GM12801 (cell line): ENCODE results near the gene SPRTN.

ENCODE experiments used
- CTCF ChIP-seq: IDR thresholded peaks from one replicate; pipeline ENCODE4 v1.5.1; 2011; ENCODE audit warnings: control low read depth; ENCODE audit not compliant: insufficient read length; ENCODE audit errors: extremely low read depth

The SPRTN gene

GRCh38 chr1:231313661-231314060, 24.4 kb upstream of the SPRTN start:
- TF ChIP-seq CTCF, result no peak

DNA sequence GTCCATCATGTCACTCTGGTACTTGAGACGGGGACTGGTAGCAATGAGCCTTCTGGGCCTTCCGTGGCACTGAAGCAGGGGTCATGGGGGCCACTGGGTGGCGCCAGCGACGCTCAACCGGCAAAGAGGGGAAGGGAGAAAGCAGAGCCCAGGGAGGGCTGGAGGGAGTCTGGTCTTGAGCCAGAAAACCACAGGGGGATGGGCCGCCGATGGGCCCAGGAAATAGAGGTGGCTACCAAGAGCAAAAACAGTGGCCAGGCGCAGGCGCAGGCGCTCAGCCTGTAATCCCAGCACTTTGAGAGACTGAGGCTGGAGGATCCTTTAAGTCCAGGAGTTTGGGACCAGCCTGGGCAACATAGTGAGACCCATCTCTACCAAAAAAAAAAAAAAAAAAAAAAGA, 22.2 kb upstream of the SPRTN start:
- no peak for TF ChIP-seq CTCF

DNA sequence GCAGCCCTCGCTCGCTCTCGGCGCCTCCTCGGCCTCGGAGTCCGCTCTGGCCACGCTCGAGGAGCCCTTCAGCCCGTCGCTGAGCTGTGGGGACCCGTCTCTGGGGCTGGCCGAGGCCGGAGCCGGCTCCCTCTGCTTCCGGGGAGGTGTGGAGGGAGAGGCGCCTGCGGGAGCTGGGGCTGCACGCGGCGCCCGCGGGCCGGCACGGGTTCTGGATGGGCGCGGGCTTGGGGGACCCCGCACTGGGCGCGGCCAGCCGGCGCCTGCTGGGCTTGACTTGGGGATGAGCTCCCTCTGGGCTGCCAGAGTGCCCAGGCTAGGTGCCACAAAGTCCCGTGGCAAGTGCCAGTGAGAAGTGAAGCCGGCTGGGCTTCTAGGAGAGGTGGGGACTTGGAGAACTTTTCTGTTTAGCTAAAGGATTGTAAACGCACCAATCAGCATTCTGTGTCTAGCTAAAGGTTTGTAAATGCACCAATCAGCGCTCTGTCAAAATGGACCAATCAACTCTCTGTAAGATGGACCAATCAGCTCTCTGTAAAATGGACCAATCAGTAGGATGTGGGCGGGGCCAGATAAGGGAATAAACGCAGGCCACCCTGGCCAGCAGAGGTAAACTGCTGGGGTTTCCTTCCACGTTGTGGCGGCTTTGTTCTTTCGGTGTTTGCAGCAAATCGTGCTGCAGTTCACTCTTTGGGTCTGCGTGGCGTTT, 20.6 kb upstream of the SPRTN start:
- TF ChIP-seq CTCF, result no peak

- TF ChIP-seq CTCF, result no peak
Measured at GRCh38 chr1:231318015-231318355, 20.1 kb upstream of the SPRTN start.

DNA sequence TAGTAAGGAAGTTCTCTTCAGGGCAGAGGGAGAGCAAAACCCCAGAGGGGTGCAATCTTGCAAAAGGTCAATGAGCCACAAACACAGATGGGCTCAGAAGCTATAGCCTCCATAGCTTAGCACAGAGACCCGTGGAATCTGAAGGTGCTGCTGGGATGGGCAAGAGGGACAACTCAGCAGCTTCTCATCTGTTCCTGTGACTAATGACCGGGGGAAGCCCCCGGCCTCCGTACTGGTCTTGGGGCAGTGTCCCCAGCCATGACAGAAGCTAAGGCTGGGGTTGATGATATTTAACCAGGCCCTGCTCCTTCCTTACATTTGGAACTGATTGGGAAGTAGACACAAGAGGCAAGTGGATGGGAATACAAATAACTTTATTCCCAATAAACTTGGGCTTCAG, 19.5 kb upstream of the SPRTN start:
- TF ChIP-seq CTCF, result no peak

DNA sequence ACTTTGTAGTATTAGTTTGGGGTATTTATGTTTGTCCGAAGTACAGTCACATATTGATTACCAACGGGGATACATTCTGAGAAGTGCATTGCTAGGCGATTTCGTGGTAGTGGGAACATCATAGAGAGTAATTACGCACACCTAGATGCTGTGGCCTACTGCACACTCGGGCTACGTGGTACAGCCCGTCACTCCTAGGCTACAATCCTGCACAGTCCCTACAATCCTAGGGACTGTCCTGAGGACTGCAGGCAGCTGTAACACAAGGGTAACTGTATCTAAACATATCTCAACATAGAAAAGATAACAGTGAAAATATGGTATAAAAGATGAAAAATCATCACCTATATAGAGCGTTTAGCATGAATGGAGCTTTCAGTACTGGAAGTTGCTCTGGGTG, 19.0 kb upstream of the SPRTN start:
- TF ChIP-seq CTCF, result no peak

- no peak for TF ChIP-seq CTCF
Measured at GRCh38 chr1:231322880-231323530, 15.1 kb upstream of the SPRTN start.
